Islet of Langerhans (tissue), 1 donor: ENCODE results near the gene NEFH.

Experiments used
- FAIRE-seq: peaks from one replicate; lab custom pipeline; 2011; peaks lifted over from hg19 to GRCh38; lab: Jason Lieb, UNC

The NEFH gene

DNA sequence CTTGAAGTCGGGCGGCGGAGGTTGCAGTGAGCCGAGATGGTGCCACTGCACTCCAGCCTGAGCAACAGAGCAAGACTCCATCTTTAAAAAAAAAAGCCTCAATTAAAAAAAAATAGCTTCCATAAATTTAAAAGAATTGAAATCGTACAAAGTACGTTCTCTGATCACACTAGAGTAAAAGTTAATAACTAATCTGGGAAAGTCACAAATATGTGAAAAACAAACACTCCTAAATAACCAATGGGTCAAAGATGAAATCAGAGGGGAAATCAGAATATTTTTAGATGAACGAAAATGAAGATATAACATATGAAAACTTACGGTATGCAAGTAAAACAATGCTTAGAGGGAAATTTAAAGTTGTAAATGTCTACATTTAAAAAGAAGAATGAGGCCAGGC, 19.8 kb downstream of the NEFH start:
- no peak for FAIRE-seq

DNA sequence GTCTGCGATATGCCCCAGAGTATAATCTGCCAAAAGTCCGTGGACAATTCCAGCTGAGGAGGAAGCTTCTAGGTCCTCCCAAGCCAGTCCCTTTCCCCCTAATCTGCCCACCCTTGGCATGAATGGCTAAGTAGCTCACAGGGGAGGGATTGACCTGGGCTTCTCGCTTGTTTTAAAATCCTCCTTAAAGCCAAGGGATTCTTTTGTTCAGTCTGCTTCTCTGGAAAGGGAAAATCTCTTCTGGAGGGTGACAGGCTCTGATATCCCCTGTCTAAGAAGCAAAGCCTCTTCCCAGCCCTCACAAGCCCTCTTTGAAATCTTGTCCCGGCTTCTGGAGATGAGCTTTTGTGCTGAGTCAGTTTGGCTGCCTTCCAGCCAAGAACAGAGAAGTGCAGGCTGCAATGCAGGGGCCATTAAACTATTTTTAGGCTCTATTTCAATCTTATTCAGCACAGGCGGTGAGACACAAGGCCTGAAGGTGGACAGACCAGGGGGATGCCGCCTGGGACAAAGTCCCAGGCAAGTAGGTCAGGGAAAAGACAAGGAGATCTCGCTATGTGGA, 23.9 kb downstream of the NEFH start:
- no peak for FAIRE-seq

DNA sequence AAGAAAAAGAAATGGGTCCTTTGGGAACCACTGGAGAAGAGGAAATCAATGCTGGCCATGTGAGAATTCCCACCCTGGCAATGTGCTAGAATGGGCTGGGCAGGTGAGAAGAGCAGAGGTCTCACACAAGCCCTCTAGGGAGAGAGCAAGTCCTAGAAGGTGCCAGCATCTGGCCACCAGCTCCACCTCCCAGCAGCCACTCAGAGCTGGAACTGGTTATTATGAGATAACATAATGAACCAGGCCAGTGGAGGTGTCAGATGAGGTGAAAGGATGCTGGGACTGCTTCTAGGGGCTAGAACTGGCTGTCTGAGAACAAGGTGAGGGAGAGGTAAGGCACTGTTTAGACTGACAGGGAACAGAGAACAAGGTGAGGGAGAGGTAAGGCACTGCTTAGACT, 29.3 kb downstream of the NEFH start:
- FAIRE-seq = no peak

DNA sequence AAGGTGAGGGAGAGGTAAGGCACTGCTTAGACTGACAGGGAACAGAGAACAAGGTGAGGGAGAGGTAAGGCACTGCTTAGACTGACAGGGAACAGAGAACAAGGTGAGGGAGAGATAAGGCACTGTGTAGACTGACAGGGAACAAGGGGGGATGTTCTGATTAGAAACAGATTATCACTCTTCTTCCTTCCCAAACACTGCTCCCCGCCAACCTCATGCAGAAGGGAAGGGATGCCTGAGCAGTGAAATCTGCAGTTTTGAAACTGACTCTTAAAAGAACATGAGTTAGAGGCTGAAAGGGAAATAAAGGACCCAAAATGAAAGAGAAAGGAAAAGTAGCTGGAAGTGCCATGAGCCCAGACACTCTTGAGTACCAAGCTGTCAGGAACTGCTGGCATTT, 29.8 kb downstream of the NEFH start:
- no peak for FAIRE-seq

DNA sequence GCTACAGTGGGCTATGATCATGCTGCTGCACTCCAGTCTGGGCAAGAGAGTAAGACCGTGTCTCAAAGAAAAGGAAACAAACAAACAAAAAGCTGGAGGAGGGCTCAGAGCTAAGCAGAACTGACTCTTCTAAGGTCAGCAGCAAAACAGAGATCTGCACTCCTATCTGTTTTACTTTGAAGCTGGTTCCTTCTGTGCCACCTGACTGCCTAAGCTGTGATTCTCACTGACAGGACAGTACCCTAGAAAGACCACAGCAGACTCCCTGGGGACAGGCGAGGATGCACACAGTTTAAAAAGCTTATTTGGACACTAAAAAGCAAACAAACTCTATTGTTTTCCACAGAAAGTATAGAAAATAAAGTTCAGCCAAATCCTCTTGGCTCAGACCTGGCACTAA, 30.5 kb downstream of the NEFH start:
- FAIRE-seq = no peak

DNA sequence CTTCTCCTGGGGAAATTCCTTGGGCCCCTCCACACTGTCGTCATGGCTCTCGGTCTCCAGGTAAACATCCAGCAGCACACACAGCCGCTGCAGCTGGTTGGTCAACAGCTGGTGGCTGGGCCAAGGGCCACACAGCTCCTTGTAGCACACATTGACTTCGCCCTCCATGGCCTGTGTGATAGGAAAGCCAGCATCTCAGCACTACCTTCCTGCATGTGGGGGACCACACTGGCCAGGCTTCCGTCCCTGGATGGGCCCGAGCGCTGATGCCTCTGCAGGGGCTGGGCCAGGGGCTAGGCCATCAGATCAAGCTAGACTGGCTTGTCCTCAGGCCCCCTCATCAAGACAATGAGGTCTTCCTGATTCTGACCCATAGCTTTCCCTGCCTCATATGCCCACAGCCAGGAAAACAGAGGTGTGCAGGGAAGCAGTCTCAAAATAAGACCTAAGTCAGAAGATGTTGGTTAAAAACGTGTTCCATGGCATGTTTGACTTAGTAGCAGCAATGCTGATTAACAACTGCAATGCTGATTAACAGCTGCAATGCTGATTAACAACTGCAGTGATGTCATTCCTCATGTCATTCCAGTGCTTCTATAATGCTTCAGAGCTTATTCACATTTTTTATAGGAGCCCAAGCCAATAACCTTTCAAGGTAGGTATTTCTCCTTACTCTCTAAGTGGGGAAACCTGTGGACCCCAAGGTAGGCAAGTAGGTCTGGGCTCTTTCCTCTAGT, 31.3 kb downstream of the NEFH start:
- no peak for FAIRE-seq

DNA sequence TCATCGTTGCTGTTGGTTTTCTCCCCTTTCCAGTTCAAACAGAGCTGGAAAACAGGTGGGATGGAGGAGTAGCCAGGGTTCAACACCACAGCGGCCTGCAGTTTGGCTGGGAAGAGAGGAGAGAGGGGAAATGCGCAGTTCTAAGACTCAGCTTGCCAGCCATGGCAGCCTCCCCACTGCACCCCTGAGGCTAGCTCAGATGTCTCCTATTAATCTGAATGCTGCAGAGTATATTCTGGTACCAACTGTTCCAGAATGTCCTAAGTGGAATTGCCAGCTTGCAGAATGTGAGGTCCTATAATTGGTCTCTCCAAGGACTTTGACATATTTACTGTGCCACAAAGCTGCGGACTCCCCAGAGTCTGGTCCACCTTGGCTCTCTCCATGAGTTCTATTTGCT, 32.0 kb downstream of the NEFH start:
- FAIRE-seq = no peak

DNA sequence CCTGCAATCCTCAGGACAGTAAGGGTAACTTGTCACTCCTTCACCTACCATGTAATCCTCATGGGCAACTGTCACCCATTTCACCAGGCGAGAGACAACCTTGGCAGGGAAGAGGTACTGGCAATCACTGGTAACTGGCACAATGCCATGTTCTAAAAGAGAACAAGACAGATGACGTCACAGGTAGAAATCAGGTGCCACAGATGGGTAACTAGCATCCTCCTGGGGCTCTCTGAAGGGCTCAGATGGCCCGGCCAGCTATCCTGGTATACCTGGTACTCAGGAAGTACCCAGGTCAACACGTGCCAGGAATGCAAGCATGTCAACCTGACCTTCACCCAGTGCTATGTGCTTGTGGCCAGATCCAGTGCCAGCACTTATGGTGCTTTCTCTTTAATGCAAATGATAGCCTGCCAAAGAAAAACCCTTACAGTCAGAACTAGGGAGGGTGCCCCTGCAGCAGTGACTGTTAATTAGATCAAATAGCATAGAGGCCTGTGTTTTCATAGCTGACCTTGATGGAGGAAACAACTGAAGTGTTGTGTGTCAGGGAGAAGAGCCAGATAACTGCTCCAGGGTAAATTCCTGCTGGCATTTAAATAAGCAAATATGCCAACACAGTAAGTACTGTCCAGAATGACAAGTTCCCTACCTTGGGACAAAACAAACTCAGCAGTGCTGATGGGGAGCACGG, 37.3 kb downstream of the NEFH start:
- no peak for FAIRE-seq

DNA sequence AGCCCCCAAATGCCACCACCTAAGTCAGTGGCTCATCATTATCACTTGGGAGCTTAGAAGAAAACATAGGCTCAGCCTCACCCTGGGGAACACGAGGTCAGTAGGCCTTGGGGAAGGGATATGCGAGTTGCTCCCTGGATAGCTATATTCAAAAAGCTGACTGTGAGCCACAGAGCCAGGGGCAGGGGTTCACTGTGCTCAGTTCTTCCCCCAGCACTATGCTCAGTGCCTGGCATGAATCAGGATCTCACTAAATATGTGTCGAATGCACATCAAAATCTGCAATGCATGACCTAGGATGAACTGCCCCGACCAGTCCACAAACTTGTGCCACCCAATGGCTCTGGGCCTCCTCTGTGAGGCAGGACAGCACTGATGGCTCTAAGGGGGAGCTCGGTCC, 38.4 kb downstream of the NEFH start:
- FAIRE-seq = no peak

DNA sequence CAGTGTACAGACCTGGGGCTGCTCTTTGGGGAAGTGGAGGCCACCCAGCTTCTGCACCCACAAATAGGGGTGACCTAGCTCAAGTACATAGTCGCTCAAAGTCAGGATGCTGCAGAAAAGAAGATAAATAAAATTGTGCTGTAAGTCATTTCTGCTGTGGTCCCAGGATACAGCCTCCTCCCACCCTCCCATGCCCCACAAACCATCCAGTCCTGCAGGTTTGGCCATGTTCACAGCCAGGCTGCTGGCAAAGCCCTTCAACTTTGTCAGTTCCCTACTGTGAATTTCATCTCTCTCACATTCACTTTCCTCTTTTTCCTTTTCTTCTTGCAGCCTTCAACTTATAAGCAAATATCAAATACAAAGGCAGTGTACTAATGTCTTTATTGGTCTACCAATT, 40.0 kb downstream of the NEFH start:
- no peak for FAIRE-seq

DNA sequence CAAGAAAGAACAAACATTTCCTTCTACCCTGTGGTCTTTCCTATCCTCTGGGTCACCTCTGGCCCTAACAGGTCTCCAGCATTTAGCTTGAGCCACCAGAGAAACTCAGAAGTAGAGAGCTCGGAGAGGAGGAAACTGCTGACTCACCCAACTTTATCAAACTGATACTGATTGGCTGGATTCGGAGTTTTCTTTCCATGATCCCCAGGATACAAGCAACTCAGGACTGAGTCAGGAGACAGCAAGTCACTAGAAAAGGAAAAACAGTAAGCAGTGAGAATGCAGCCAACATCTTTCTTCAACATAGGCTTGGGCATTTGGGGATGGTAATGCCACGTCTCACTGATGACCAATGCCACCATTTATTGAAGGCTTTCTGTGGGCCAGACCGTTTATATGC, 40.8 kb downstream of the NEFH start:
- no peak for FAIRE-seq

DNA sequence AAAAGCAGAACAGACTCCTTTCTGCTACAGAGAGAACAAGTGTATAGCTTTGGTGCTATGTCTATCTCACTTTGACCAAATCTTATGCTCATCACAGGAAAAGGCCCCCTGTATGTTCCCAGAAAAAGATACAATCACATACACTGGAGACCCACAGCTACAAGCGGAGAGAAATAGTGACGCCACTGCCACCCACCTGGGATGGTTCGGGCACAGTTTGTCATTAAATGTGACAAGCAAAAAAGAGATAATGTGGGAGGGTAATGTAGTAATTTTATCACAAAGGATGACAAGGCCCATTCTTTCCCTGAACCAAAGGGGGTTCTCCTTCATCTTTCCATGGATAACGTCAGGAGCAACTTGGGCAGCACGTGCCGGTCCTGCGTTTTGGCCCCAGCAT, 41.5 kb downstream of the NEFH start:
- FAIRE-seq = no peak

DNA sequence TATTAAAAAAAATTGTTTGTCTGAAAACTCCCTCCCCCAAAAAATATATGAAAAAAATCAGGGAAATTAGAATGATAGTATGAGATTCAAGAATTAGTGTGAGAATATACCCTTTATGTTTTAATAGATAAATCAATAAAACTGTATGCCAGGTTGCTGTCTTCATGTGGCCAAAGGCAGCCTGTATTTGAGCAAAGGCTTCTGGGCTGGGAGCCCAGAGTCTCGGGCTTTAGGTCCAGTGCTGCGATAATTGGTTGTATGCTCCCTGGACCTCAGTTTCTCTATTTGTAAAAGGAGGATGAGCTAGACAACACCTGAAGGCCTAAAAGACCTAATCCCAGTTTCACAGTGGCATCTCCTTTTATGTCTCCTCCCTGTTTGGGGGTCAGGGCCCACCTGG, 43.7 kb downstream of the NEFH start:
- FAIRE-seq = no peak

DNA sequence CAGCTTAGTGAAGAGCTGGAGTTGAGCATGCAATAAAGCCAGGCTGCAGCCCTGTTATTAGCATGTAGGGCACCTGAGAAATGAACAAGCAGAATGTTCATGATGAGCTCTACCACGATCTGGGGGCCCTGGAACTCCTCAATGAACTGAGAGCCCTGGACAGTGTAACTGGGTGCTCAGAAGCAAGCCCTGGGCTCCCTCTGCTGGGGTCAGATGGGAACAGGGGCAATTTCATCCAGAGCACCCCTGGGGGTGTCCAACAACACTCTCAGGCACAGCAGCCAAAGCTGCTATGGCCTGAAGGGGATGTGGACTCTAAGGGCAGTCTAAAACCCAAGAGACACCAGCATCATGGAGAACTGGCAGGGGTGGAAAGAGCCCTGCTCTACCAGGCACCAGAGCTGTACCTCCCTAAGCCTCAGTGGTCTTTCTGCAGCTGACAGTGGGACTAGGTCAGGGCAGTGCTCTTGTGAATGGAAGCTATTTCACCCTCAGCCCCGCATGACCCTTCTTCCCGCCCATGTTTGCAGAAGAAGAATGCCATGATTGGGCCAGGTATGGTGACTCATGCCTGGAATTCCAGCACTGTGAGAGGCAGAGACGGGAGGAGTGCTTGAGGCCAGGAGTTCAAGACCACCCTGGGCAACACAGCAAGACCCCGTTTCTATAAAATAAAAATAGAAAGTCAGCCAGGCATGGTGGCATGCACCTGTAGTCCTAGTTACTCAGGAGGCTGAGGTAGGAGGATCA, 44.6 kb downstream of the NEFH start:
- no peak for FAIRE-seq

DNA sequence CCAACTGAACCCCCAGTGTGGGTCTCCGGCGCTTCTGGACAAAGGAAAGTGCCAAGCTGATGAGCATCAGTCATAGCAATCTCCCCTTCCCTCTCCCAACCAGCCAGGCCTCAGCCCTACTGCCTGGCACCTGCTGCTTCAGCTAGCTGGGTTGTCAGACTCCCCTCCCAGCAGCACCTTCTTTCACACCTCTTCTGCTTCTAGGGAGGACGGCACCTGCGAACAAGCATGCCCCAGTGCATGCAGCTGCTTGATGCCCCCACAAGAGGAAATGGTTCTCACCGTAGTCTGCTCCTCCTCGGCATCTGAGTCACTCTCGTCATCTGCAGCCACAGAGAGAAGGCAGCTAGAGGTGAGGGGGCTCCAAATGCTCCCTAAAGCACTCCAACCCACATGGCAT, 48.1 kb downstream of the NEFH start:
- FAIRE-seq = no peak

DNA sequence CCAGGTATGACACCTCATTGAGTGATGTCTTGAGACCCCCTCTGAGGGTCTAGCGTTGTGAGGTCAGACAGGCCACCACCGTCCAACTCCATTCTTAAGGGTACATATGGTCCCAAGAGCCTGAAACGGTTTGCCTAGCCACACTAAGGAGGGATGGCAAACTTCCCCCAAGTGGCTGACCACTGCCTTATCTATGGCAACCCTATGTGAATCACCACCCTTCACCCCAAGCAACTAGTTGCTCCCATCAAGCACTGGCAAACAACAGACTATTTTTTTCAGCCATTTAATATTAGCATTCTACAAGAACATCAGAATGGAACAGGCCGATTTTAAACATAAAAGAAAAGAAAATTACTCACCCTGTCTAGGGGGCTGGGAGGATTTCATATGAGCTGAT, 50.7 kb downstream of the NEFH start:
- no peak for FAIRE-seq

DNA sequence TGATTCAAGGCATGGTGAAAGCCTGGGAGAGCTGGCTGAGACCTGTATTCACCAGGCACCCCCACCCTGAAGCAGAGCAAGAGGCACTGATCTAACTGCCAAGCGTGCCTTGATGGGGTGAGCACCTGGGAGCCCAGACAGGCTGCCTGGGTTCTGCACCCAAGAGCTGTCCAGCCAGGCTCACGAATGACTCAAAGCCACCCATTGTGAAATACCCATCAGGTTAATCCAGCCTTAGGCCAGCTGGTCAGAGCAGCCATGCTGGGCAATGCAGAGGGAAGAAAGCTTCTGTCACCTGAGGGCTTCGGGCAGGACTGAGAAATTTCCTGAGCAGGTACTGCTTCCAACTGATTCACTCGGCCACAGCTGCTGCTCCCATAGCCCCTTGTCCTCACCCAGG, 51.4 kb downstream of the NEFH start:
- FAIRE-seq = no peak

DNA sequence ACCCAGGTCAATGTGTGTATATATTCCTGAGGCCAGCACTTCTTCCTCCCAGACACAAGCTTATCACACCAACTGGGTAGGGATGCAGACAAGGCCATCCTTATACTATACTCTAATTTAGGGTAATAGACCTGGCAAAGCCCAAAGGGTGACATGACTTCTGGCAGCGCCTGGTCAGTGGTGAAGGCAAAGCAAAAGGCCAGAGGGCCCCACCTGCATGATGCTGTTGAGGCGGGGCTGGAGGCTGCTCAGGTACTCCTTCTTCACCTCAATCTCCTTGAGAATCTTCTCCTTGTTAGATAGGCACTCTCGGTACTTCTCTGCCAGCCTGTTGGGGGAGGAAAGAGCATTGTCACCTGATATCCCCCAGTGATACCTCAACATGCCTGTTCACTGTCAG, 56.4 kb downstream of the NEFH start:
- no peak for FAIRE-seq

DNA sequence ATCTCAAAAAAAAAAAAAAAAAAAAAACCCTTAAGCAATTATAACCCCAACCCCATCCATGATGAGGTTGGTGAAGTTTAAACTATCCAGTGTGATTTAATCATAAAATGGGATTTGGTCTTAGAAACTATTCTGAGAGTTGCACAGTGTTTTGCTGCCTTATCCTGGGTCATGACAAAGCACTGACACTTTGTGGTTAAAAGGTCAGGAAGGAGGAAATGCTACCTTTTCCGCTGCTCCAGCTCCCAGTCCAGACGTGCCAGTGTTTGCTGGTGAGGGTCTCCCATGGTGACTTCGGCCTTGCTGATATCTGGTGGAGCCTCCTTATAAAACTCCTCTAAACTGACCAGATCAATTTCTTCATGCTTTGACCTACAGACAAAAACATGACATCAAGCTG, 59.1 kb downstream of the NEFH start:
- no peak for FAIRE-seq
